ENCODE data around the gene LMF1.

DNA sequence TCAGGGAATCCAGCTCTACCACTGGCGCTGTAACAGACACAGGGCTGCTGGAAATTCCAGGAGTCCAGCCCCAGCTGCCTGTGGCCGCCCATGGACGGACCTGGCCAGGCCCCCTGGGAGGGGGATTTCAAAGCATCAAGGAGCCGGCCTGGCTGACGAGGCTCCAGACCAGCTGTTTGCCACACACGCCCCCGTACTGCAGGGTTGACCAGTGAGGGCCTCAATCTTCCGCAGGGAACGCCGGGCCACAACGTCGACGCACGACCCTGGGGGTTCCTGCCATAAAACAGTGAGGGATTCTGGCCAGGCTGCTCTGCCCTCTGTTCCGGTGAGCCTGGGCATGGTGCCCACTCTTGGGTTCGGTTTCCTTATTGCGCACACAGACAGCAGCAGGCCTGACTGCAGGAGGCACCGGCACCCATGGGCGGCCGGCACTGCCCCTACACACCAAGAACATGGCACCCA lies 3.7 kb downstream of the LMF1 start:
- TF ChIP-seq, protein P1, sequence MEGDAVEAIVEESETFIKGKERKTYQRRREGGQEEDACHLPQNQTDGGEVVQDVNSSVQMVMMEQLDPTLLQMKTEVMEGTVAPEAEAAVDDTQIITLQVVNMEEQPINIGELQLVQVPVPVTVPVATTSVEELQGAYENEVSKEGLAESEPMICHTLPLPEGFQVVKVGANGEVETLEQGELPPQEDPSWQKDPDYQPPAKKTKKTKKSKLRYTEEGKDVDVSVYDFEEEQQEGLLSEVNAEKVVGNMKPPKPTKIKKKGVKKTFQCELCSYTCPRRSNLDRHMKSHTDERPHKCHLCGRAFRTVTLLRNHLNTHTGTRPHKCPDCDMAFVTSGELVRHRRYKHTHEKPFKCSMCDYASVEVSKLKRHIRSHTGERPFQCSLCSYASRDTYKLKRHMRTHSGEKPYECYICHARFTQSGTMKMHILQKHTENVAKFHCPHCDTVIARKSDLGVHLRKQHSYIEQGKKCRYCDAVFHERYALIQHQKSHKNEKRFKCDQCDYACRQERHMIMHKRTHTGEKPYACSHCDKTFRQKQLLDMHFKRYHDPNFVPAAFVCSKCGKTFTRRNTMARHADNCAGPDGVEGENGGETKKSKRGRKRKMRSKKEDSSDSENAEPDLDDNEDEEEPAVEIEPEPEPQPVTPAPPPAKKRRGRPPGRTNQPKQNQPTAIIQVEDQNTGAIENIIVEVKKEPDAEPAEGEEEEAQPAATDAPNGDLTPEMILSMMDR (IDR thresholded peaks at IDR 0.05), result no peak
- TF ChIP-seq POLR2A (IDR thresholded peaks at IDR 0.05), result no peak
- no peak for TF ChIP-seq POLR2AphosphoS5 (IDR thresholded peaks at IDR 0.05)
